HEK293 (cell line): Measurements from ENCODE around the gene MAML3.

Experiments used
- CTCF ChIA-PET: fragments of 350-600 bp; formaldehyde crosslinking; extraction: SDS; loops from one replicate; lab custom pipeline; 2021; ENCODE audit warnings: antibody characterized with exemption; lab: Yijun Ruan, JAX
- POLR2A ChIA-PET: fragments of 300-600 bp; formaldehyde crosslinking; extraction: SDS; loops from one replicate; lab custom pipeline; 2020; ENCODE audit warnings: antibody characterized with exemption, inconsistent platforms; lab: Yijun Ruan, JAX
- H3K27ac ChIP-seq: fragments of 200-500 bp; sonication (Bioruptor generic); 2 replicates; pipeline ENCODE4 v1.5.1; 2014; ENCODE audit warnings: low read depth, low read length, control low read depth, inconsistent platforms; ENCODE audit errors: extremely low read depth
- H3K36me3 ChIP-seq, 2 experiments: fragments of 200-500 bp in 1 of 2; sonication (Bioruptor generic) in 1 of 2; 1 replicate in 1 of 2; 2 replicates in 1 of 2; pipeline ENCODE4 v1.5.1; 2014 to 2017; ENCODE audit warnings: inconsistent platforms in 2 of 2, low read length in 2 of 2; ENCODE audit not compliant: control insufficient read depth in 2 of 2, insufficient read depth in 1 of 2
- H3K4me1 ChIP-seq: fragments of 200-500 bp; sonication (Bioruptor generic); 2 replicates; pipeline ENCODE4 v1.5.1; 2014; ENCODE audit warnings: mild to moderate bottlenecking, low read length, inconsistent platforms; ENCODE audit not compliant: control insufficient read depth, insufficient read depth
- H3K4me3 ChIP-seq: 2 replicates; pipeline ENCODE4 v1.5.1; 2011; ENCODE audit warnings: low read depth, mild to moderate bottlenecking, control low read depth, low read length, moderate library complexity
- H3K9me3 ChIP-seq: fragments of 200-500 bp; sonication (Bioruptor generic); 2 replicates; pipeline ENCODE4 v1.5.1; 2014; ENCODE audit warnings: low read depth, low read length, inconsistent platforms; ENCODE audit not compliant: control insufficient read depth, insufficient read depth
- BCL11A ChIP-seq: fragments of 450-650 bp; formaldehyde crosslinking; IDR thresholded peaks from 2 replicates; pipeline ENCODE4 v1.5.1; 2016; ENCODE audit warnings: low read depth, missing biosample characterization, missing genetic modification characterization
- GLI2 ChIP-seq: fragments of 450-650 bp; formaldehyde crosslinking; IDR thresholded peaks from 2 replicates; pipeline ENCODE4; 2017; ENCODE audit warnings: missing biosample characterization, missing genetic modification characterization, low read depth, borderline replicate concordance
- GLIS2 ChIP-seq: fragments of 450-650 bp; formaldehyde crosslinking; IDR thresholded peaks from 2 replicates; pipeline ENCODE4 v1.5.1; 2016; ENCODE audit warnings: missing biosample characterization, missing genetic modification characterization
- HIC1 ChIP-seq: fragments of 450-650 bp; formaldehyde crosslinking; IDR thresholded peaks from 2 replicates; pipeline ENCODE4 v1.5.1; 2016; ENCODE audit warnings: missing biosample characterization, missing genetic modification characterization
- KLF7 ChIP-seq: fragments of 450-650 bp; formaldehyde crosslinking; IDR thresholded peaks from 2 replicates; pipeline ENCODE4 v1.5.1; 2016; ENCODE audit warnings: missing biosample characterization, missing genetic modification characterization, borderline replicate concordance
- RBAK ChIP-seq: fragments of 450-650 bp; formaldehyde crosslinking; IDR thresholded peaks from 2 replicates; pipeline ENCODE4 v1.5.1; 2016; ENCODE audit warnings: missing biosample characterization, missing genetic modification characterization
- ZNF114 ChIP-seq: fragments of 450-650 bp; formaldehyde crosslinking; IDR thresholded peaks from 2 replicates; pipeline ENCODE4 v1.5.0; 2017; ENCODE audit warnings: missing biosample characterization, missing genetic modification characterization
- ZNF140 ChIP-seq: fragments of 450-650 bp; formaldehyde crosslinking; IDR thresholded peaks from 2 replicates; pipeline ENCODE4 v1.5.1; 2016; ENCODE audit warnings: missing biosample characterization, missing genetic modification characterization
- ZNF610 ChIP-seq: fragments of 450-650 bp; formaldehyde crosslinking; IDR thresholded peaks from 2 replicates; pipeline ENCODE4 v1.5.1; 2016; ENCODE audit warnings: missing biosample characterization, missing genetic modification characterization, borderline replicate concordance
- ZNF623 ChIP-seq: fragments of 450-650 bp; formaldehyde crosslinking; IDR thresholded peaks from 2 replicates; pipeline ENCODE4 v1.5.1; 2016; ENCODE audit warnings: missing biosample characterization, missing genetic modification characterization
- ZNF626 ChIP-seq: fragments of 450-650 bp; sonication (Bioruptor Pico); formaldehyde crosslinking; IDR thresholded peaks from 2 replicates; pipeline ENCODE4 v1.5.1; 2018; ENCODE audit warnings: missing biosample characterization, missing genetic modification characterization, inconsistent platforms
- ZNF660 ChIP-seq: fragments of 450-650 bp; IDR thresholded peaks from 2 replicates; pipeline ENCODE4 v1.5.1; 2018; ENCODE audit warnings: missing biosample characterization, mild to moderate bottlenecking, missing genetic modification characterization
- ZNF776 ChIP-seq: fragments of 450-650 bp; formaldehyde crosslinking; IDR thresholded peaks from 2 replicates; pipeline ENCODE4 v1.5.0; 2017; ENCODE audit warnings: missing biosample characterization, missing genetic modification characterization, borderline replicate concordance
- ZNF843 ChIP-seq: fragments of 450-650 bp; formaldehyde crosslinking; IDR thresholded peaks from 2 replicates; pipeline ENCODE4 v1.5.1; 2016; ENCODE audit warnings: missing biosample characterization, missing genetic modification characterization
- TF ChIP-seq, protein P1 (sequence below): fragments of 450-650 bp; formaldehyde crosslinking; IDR thresholded peaks from 2 replicates; pipeline ENCODE4 v1.5.1; 2017; ENCODE audit warnings: missing biosample characterization, missing genetic modification characterization
- TF ChIP-seq, protein P2 (sequence below): fragments of 450-650 bp; formaldehyde crosslinking; IDR thresholded peaks from 2 replicates; pipeline ENCODE4 v1.5.1; 2017; ENCODE audit warnings: missing biosample characterization, missing genetic modification characterization
- TF ChIP-seq, protein P3 (sequence below): fragments of 450-650 bp; formaldehyde crosslinking; IDR thresholded peaks from 2 replicates; pipeline ENCODE4 v1.5.1; 2016; ENCODE audit warnings: missing biosample characterization, missing genetic modification characterization, borderline replicate concordance

The MAML3 gene

GRCh38 chr4:140163029-140163810, 9.2 kb upstream of the MAML3 start (continued):
- TF ChIP-seq RBAK (tag by site-specific recombination), result no peak

GRCh38 chr4:140162596-140162995, 8.6 kb upstream of the MAML3 start:
- CTCF ChIA-PET, result no interaction called here
- POLR2A ChIA-PET, result no interaction called here
- H3K4me1 ChIP-seq, result no peaks in the 10 kb centered on the region; the same call in 1 of the 2 replicates

GRCh38 chr4:140158365-140159030, 4.5 kb upstream of the MAML3 start:
- TF ChIP-seq BCL11A (tag by site-specific recombination), result no peak
- TF ChIP-seq, protein P1, sequence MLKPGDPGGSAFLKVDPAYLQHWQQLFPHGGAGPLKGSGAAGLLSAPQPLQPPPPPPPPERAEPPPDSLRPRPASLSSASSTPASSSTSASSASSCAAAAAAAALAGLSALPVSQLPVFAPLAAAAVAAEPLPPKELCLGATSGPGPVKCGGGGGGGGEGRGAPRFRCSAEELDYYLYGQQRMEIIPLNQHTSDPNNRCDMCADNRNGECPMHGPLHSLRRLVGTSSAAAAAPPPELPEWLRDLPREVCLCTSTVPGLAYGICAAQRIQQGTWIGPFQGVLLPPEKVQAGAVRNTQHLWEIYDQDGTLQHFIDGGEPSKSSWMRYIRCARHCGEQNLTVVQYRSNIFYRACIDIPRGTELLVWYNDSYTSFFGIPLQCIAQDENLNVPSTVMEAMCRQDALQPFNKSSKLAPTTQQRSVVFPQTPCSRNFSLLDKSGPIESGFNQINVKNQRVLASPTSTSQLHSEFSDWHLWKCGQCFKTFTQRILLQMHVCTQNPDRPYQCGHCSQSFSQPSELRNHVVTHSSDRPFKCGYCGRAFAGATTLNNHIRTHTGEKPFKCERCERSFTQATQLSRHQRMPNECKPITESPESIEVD, result 0 out of 2 replicates have a peak, but pooled peaks have one; percentile 20
- H3K9me3 ChIP-seq, result no peaks in the 10 kb centered on the region
- H3K4me1 ChIP-seq, result no peaks in the 10 kb centered on the region; the same call in 1 of the 2 replicates
- H3K27ac ChIP-seq, result peak overlapping the region; percentile 14; the same call in 1 of the 2 replicates
- no peak overlapping the region for H3K4me3 ChIP-seq
- ChIA-PET CTCF (interaction anchor here (0.9 to 1.3 kb wide), 2 partner anchors 10 to 11 kb away, joined by 3 to 5 read pairs; no protein-coding TSS in a partner anchor), POLR2A (no interaction called here)
- no peaks in the 10 kb centered on the region for H3K36me3 ChIP-seq

More at GRCh38 chr4:140162596-140162995, 8.6 kb upstream of the MAML3 start:
- H3K27ac ChIP-seq, result no peak overlapping the region
- H3K36me3 ChIP-seq, result no peaks in the 10 kb centered on the region
- no peak overlapping the region for H3K4me3 ChIP-seq
- H3K9me3 ChIP-seq, result no peaks in the 10 kb centered on the region
- no peak for TF ChIP-seq ZNF623
- TF ChIP-seq, protein P2, sequence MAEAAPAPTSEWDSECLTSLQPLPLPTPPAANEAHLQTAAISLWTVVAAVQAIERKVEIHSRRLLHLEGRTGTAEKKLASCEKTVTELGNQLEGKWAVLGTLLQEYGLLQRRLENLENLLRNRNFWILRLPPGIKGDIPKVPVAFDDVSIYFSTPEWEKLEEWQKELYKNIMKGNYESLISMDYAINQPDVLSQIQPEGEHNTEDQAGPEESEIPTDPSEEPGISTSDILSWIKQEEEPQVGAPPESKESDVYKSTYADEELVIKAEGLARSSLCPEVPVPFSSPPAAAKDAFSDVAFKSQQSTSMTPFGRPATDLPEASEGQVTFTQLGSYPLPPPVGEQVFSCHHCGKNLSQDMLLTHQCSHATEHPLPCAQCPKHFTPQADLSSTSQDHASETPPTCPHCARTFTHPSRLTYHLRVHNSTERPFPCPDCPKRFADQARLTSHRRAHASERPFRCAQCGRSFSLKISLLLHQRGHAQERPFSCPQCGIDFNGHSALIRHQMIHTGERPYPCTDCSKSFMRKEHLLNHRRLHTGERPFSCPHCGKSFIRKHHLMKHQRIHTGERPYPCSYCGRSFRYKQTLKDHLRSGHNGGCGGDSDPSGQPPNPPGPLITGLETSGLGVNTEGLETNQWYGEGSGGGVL (tag by site-specific recombination), result no peak
- no peak for TF ChIP-seq GLI2
- TF ChIP-seq ZNF843 (tag by site-specific recombination), result no peak
- TF ChIP-seq ZNF114 (tag by site-specific recombination), result no peak

GRCh38 chr4:140157341-140157740, 3.4 kb upstream of the MAML3 start:
- no peaks in the 10 kb centered on the region for H3K4me1 ChIP-seq
- POLR2A ChIA-PET, result no interaction called here
- no peak overlapping the region for H3K27ac ChIP-seq
- CTCF ChIA-PET, result no interaction called here
- TF ChIP-seq ZNF626 (tag by site-specific recombination), result no peak
- no peak for TF ChIP-seq GLIS2
- TF ChIP-seq ZNF776 (tag by site-specific recombination), result no peak
- TF ChIP-seq, protein P3, sequence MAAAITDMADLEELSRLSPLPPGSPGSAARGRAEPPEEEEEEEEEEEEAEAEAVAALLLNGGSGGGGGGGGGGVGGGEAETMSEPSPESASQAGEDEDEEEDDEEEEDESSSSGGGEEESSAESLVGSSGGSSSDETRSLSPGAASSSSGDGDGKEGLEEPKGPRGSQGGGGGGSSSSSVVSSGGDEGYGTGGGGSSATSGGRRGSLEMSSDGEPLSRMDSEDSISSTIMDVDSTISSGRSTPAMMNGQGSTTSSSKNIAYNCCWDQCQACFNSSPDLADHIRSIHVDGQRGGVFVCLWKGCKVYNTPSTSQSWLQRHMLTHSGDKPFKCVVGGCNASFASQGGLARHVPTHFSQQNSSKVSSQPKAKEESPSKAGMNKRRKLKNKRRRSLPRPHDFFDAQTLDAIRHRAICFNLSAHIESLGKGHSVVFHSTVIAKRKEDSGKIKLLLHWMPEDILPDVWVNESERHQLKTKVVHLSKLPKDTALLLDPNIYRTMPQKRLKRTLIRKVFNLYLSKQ (tag by site-specific recombination), result no peak
- TF ChIP-seq KLF7, result no peak
- TF ChIP-seq HIC1, result no peak
- no peak for TF ChIP-seq ZNF610 (tag by site-specific recombination)
- no peak for TF ChIP-seq ZNF660
- no peak for TF ChIP-seq ZNF140 (tag by site-specific recombination)
- H3K9me3 ChIP-seq, result no peaks in the 10 kb centered on the region
- H3K4me3 ChIP-seq, result no peak overlapping the region
- no peaks in the 10 kb centered on the region for H3K36me3 ChIP-seq
